ENCODE measurements around the gene UBTF.

GRCh38 chr17:44155488-44155887 lies 64.0 kb downstream of the UBTF start:
- TF ChIP-seq, protein P1, sequence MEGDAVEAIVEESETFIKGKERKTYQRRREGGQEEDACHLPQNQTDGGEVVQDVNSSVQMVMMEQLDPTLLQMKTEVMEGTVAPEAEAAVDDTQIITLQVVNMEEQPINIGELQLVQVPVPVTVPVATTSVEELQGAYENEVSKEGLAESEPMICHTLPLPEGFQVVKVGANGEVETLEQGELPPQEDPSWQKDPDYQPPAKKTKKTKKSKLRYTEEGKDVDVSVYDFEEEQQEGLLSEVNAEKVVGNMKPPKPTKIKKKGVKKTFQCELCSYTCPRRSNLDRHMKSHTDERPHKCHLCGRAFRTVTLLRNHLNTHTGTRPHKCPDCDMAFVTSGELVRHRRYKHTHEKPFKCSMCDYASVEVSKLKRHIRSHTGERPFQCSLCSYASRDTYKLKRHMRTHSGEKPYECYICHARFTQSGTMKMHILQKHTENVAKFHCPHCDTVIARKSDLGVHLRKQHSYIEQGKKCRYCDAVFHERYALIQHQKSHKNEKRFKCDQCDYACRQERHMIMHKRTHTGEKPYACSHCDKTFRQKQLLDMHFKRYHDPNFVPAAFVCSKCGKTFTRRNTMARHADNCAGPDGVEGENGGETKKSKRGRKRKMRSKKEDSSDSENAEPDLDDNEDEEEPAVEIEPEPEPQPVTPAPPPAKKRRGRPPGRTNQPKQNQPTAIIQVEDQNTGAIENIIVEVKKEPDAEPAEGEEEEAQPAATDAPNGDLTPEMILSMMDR (conservative IDR thresholded peaks at IDR 0.05 in 1 of 2, IDR thresholded peaks at IDR 0.05 in 1 of 2; ENCODE audit: extremely low read depth in 1 of 2, insufficient read depth in 1 of 2, low read depth in 1 of 2, low read length in 2 of 2): no peak
- TF ChIP-seq EZH2 (IDR thresholded peaks at IDR 0.05; ENCODE audit: borderline replicate concordance, low read length): no peak
